ENCODE results near the gene ARPC4.
A peak's percentile ranks its signal among the peaks of the same experiment; 100 is the strongest.

ARPC4 gene

DNA sequence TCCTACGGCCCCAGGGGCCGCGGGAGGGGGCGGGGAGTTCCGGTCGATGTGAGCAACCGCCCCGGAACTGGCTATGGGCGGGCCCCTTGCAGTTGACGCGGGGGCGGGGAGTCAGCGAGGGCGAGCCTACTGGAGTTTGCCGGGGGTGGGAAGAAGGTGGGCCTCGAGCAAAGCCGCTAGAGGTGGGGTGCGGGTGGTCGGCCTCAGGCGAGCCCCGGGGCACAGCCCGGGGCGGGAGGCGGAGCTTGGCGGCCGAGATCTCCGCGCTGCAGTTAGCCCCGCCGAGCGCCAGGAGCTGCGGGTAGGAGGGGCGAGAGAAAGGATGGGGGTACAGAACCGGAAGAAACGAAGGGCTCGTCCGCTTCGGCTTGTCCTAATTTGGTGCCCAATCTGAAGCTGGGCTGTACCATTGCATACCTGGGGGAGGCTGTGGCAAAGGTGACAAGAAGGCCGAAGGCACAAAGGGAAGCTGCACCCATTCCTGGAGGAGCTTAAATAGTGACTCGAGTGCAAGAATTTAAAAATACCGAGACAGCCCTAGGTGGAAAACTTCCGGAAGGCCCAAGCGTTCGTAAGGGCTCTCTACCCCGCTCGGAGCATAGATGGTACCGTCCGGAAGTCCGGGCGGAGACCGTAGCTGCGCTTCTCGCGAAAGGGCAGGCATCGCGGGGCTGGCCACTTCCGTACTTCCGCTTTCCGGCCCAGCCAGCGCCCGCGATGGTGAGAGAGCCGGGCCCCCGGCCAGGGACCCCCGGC, at the start of gene ARPC4, which contains the start of gene TADA3:
ARPC4 (plus strand) TSS at position 678 of the 756 bp plus-strand sequence; CDS start at position 718, 40 bp downstream.
TADA3 (minus strand) TSS at position 69 of the 756 bp plus-strand sequence. CDS start 1,007 bp downstream, outside the sequence.
- DNase-seq (ENCODE audit: low spot score) = peak; percentile 95

GRCh38 chr3:9743548-9743947, 49.3 kb upstream of the ARPC4 start:
- DNase-seq (ENCODE audit: low spot score) = no peak

DNA sequence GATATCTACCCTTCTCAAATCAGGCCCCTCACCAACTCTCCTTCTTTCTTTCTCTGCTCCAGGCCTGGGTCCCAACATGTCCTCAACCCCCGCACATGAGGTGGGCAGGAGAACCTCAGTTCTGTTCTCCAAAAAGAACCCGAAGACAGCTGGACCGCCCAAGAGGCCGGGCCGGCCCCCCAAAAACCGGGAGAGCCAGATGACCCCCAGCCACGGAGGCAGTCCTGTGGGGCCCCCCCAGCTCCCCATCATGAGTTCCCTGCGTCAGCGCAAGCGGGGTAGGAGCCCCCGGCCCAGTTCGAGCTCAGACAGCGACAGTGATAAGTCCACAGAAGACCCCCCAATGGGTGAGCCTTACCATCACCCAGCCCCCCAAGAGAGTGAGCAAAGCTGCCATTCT, 48.7 kb upstream of the ARPC4 start:
- no peak for DNase-seq (ENCODE audit: low spot score)

DNA sequence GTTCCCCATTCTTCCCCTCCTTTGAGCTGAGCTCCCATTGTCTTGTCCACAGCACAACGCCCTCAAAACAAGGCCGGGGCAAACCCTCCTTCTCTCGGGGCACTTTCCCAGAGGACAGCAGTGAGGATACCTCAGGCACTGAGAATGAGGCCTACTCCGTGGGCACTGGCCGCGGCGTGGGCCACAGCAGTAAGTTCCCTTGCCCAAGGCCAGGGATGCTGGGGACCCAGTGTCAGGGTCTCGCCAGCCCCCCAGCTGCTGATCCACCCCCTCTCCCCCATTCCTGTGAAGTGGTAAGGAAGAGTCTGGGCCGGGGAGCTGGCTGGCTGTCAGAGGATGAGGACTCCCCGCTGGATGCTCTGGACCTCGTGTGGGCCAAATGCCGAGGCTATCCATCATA, 47.4 kb upstream of the ARPC4 start:
- DNase-seq (ENCODE audit: low spot score) = no peak

DNA sequence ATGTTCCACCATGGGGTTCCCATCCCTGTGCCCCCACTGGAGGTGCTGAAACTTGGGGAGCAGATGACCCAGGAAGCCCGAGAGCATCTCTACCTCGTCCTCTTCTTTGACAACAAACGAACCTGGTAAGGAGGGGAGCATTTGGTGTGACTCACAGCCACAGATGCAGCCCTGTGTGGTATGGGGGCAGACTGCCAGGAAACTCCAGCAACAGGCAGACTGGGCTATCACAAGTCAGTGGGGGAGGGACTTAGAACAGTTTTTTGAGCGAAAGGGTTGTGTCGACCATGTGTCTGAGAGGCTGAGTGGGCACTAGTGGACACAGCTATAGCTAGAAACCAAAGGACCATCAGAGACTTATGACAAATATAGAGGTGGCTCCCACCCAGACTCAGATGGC, 46.6 kb upstream of the ARPC4 start:
- no peak for DNase-seq (ENCODE audit: low spot score)

DNA sequence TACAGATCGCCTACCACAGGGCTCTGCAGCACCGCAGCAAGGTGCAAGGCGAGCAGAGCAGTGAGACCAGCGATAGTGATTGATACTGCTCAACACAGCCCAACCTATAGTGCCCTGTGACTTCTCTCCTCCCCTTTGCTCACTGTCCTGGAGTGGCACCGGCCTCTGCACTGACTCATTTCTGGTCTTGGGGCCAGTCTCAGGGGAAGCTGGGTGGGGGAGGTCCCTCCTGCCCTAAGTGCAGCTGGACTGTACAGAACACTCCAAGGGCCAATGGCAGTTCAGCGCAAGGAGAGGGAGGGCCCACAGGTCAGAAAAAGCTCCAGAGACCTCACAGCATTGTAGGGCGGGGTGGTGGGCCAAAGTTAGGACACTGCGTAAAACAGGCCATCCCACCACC, 45.6 kb upstream of the ARPC4 start:
- no peak for DNase-seq (ENCODE audit: low spot score)

GRCh38 chr3:9748031-9748430, 44.9 kb upstream of the ARPC4 start:
- DNase-seq (ENCODE audit: low spot score) = no peak

DNA sequence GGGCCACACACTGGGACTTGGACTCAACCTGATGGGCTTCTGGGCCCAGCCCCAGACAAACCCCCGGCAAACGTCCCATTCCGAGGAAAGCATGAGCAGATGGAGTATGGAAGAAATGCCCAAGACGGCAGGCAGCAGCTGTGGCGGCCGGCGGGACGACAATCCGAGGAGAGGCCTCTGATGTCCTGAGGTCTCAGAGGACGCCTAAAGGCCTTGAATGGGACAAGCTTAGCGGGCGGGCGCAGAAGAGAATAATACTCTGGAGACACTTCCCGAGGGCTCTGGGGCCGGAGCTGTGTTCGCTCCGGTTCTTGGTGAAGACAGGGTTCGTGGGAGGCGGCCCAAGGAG, 43.6 kb upstream of the ARPC4 start:
- no peak for DNase-seq (ENCODE audit: low spot score)

- peak; percentile 97 for DNase-seq (ENCODE audit: low spot score)
These were observed 43.0 kb upstream of the ARPC4 start, which contains the start of gene OGG1 for GRCh38 chr3:9749645-9750555. Gene OGG1, plus strand, starts transcription at chr3:9749952. Its CDS starts 335 bp downstream, at chr3:9750287.

GRCh38 chr3:9750556-9751411, 42.1 kb upstream of the ARPC4 start:
- peak; percentile 14 for DNase-seq (ENCODE audit: low spot score)

DNA sequence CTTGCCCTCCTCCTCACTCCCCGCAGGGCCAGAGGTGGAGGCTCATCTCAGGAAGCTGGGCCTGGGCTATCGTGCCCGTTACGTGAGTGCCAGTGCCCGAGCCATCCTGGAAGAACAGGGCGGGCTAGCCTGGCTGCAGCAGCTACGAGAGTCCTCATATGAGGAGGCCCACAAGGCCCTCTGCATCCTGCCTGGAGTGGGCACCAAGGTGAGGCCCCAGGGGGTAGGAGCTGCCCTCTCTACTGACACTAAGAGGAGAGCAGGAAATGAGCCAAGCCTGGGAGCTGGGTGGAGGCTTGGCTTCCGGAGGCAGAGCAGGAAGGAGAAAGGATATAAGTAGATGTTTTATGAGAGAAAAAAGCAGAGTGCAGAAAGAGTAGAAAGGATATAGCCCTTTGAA, 38.2 kb upstream of the ARPC4 start:
- no peak for DNase-seq (ENCODE audit: low spot score)

- no peak for DNase-seq (ENCODE audit: low spot score)
These were observed 35.5 kb upstream of the ARPC4 start for GRCh38 chr3:9757427-9757826.

DNA sequence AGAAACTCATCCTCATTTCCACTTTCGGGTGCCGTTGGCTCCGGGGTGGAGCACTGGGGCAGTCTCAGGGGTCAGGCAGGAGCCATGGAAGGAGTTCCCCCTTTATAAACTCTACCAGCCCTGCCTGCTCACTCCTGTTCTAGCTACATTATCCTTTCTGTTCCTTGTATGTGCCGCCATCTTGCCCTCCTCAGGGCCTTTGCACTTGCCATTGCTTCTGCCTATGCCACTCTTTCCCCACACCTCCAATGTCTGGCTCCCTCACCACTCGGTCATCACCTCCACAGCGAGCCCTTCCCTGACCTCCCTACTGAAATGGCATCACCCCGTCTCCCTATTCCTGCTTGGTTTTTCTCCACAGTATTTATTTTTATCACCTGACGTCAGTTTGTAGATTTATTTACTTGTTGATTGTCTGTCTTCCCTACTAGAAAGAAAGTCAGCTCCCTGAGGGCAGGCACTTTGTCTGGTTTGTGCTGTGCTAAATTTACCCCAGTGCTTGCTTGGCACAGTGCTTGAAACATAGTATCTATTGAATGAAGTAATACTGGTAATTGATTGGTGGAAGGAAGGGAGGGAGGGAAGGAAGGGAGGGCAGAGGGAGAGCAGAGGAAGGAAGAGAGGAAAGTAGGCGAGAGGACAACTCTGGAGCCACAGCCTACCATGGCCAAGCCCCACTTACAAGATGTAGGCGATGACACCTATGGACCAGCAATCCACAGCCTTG, 31.9 kb upstream of the ARPC4 start:
- DNase-seq (ENCODE audit: low spot score) = no peak

- no peak for DNase-seq (ENCODE audit: low spot score)
These were observed 31.0 kb upstream of the ARPC4 start for GRCh38 chr3:9761919-9762318.

- no peak for DNase-seq (ENCODE audit: low spot score)
These were observed 30.0 kb upstream of the ARPC4 start for GRCh38 chr3:9762871-9763270.

DNA sequence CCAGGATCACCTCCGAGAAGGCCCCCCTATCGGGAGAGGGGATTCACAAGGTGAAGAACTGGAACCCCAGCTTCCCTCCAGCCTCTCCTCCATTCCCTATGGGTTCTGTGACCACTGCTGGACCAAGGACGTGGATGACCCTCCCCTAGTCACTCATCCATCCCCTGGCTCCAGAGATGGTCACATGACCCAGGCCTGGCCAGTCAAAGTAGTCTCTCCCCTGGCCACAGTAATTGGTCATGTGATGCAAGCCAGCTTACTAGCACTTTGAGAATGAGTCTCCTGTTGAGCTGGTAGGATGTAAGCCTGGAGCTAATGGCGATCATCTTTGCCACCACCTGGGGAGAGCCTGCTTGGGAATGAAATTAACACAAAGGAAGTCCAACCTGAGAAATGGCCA, 27.0 kb upstream of the ARPC4 start:
- DNase-seq (ENCODE audit: low spot score) = no peak

GRCh38 chr3:9767418-9767817, 25.5 kb upstream of the ARPC4 start:
- no peak for DNase-seq (ENCODE audit: low spot score)

- no peak for DNase-seq (ENCODE audit: low spot score)
These were observed 24.6 kb upstream of the ARPC4 start for GRCh38 chr3:9768141-9768775.

DNA sequence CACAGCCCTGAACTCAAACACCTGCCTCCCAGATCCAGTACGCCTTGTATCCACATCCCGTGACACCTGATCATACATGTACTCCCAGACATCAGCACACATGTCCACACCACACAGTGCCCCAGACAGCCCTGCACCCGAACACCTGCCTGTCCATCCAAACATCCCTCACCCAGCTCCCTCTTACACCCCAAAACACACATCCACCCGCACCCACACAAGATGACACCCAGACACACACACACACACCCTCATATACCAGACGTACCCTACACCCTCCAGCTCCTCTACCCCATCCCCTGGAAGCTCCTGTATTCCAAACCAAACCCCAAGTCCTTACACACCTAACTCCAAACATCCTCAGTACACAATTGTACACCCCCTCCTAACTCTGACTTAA, 23.9 kb upstream of the ARPC4 start:
- no peak for DNase-seq (ENCODE audit: low spot score)

DNA sequence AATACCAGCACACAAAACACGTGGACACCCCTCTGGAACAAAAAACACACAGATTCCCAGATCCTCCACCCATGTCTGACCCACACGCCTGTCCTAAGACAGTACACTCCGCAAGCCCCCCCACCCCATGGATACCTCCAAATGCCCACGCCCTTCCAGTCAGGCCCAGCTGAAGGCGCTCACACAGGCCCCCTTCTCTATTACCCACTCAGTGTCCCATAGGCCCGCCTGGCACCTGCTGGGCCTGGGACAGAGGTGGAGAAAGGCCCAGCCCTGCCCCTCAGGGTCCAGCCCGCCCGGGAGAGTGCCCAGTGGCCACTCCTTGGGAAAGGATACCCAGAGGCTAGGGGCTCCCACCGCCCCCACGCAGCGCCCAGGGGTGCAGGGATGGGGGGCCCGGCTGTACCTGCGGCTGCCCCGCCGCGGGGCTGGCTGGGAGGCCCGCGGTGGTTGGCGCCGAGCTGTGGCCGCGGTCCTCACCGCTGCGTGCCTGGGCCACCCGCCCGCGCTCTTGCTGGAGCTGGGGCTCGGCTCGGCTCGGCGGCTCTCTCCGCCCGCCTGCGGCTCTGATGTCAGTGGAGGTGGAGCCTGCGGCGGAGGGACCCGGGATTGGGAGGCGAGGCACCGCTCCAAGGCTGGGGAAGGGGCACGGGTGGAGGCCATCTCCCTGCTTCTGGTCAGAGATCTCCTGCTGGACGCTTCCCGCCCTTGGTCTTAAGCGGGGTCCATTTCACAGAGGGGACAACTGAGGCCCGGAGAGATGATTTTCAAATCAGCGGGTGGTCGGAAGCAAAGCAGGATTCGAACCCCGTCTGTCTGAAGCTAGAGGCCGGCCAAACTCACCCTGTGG, 23.2 kb upstream of the ARPC4 start, which contains the start of gene CAMK1:
CAMK1 (minus strand) TSS at position 522 of the 850 bp plus-strand sequence. CDS start 2,198 bp downstream, outside the sequence.
- no peak for DNase-seq (ENCODE audit: low spot score)
